OCI-LY1 (cell line): ENCODE data around the gene TACR2.

Source experiments
- H2AFZ ChIP-seq: fragments of 200-600 bp; sonication (generic), shearing (Covaris generic); 2 replicates; pipeline ENCODE4 v1.6.0; 2014; ENCODE audit warnings: antibody characterized with exemption, mild to moderate bottlenecking, low read length
- H3F3A ChIP-seq: fragments of 200-600 bp; sonication (generic), shearing (Covaris generic); 2 replicates; pipeline ENCODE4 v1.6.0; 2014; ENCODE audit warnings: mild to moderate bottlenecking, antibody characterized with exemption, low read length, moderate library complexity; ENCODE audit not compliant: insufficient read depth
- H3K27ac ChIP-seq: fragments of 200-600 bp; sonication (generic); 2 replicates; pipeline ENCODE4 v1.5.1; 2014; ENCODE audit warnings: low read length, mixed run types, mild to moderate bottlenecking, low read depth; ENCODE audit not compliant: poor library complexity, severe bottlenecking
- H3K27me3 ChIP-seq: fragments of 200-600 bp; sonication (generic); 2 replicates; pipeline ENCODE4 v1.6.0; 2014; ENCODE audit warnings: antibody characterized with exemption, mild to moderate bottlenecking, low read length, moderate library complexity; ENCODE audit not compliant: insufficient read depth
- H3K36me3 ChIP-seq: fragments of 200-600 bp; sonication (generic); 2 replicates; pipeline ENCODE4 v1.6.1; 2014; ENCODE audit warnings: mild to moderate bottlenecking, antibody characterized with exemption, low read length, moderate library complexity, mixed read lengths; ENCODE audit not compliant: insufficient read depth
- H3K4me1 ChIP-seq: fragments of 200-600 bp; sonication (generic); 2 replicates; pipeline ENCODE4 v1.5.1; 2014; ENCODE audit warnings: mild to moderate bottlenecking, low read length, moderate library complexity; ENCODE audit not compliant: insufficient read depth, severe bottlenecking
- H3K4me2 ChIP-seq: fragments of 200-600 bp; sonication (generic), shearing (Covaris generic); 2 replicates; pipeline ENCODE4 v1.6.1; 2014; ENCODE audit warnings: low read length
- H3K4me3 ChIP-seq: fragments of 200-600 bp; sonication (generic); 2 replicates; pipeline ENCODE4 v1.5.1; 2014; ENCODE audit warnings: low read length, low read depth, mild to moderate bottlenecking, mixed read lengths; ENCODE audit not compliant: poor library complexity, severe bottlenecking
- H3K79me2 ChIP-seq: fragments of 200-600 bp; shearing (Covaris generic); 2 replicates; pipeline ENCODE4 v1.6.1; 2016; ENCODE audit warnings: mixed run types, low read length, mixed read lengths; ENCODE audit not compliant: insufficient read depth
- H3K9ac ChIP-seq: fragments of 200-600 bp; sonication (generic), shearing (Covaris generic); 2 replicates; pipeline ENCODE4 v1.6.1; 2014; ENCODE audit warnings: mild to moderate bottlenecking, low read length, mixed read lengths
- H3K9me2 ChIP-seq: fragments of 200-600 bp; sonication (generic), shearing (Covaris generic); 2 replicates; pipeline ENCODE4 v1.6.1; 2014; ENCODE audit warnings: low read depth, mild to moderate bottlenecking, low read length, mixed read lengths
- H3K9me3 ChIP-seq: fragments of 200-600 bp; shearing (Covaris generic); 2 replicates; pipeline ENCODE4 v1.6.1; 2014; ENCODE audit warnings: low read length, mixed read lengths
- H4K20me1 ChIP-seq: fragments of 200-600 bp; sonication (generic), shearing (Covaris generic); 2 replicates; pipeline ENCODE4 v1.6.0; 2016; ENCODE audit warnings: mild to moderate bottlenecking, low read length; ENCODE audit not compliant: insufficient read depth
- CTCF ChIP-seq: fragments of 200-600 bp; sonication (generic), shearing (Covaris generic); IDR thresholded peaks from 2 replicates; pipeline ENCODE4 v1.5.1; 2017; ENCODE audit warnings: mild to moderate bottlenecking, antibody characterized with exemption, low read length, moderate library complexity, mixed read lengths
- EZH2 ChIP-seq: fragments of 200-600 bp; sonication (generic), shearing (Covaris generic); IDR thresholded peaks from 2 replicates; pipeline ENCODE4 v1.8.0; 2017; ENCODE audit warnings: borderline replicate concordance, mixed run types, mild to moderate bottlenecking, antibody characterized with exemption, low read length, moderate library complexity, mixed read lengths

Gene TACR2

GRCh38 chr10:69459101-69459790, 42.5 kb upstream of the TACR2 start:
- no peaks in the 10 kb centered on the region for H3K9me2 ChIP-seq
- no peak overlapping the region for H3K9ac ChIP-seq
- H3K4me1 ChIP-seq, result no peaks in the 10 kb centered on the region
- H3K4me2 ChIP-seq, result no peak overlapping the region
- H2AFZ ChIP-seq, result no peak overlapping the region
- no peaks in the 10 kb centered on the region for H4K20me1 ChIP-seq
- TF ChIP-seq CTCF, result no peak
- no peak for TF ChIP-seq EZH2
- no peaks in the 10 kb centered on the region for H3K9me3 ChIP-seq
- H3K27me3 ChIP-seq, result no peaks in the 10 kb centered on the region
- no peak overlapping the region for H3K4me3 ChIP-seq
- no peaks in the 10 kb centered on the region for H3K36me3 ChIP-seq
- H3F3A ChIP-seq, result no peaks in the 10 kb centered on the region
- no peak overlapping the region for H3K27ac ChIP-seq
- H3K79me2 ChIP-seq, result no peaks in the 10 kb centered on the region

- H3K36me3 ChIP-seq, result no peaks in the 10 kb centered on the region
- no peaks in the 10 kb centered on the region for H3K9me3 ChIP-seq
- H4K20me1 ChIP-seq, result no peaks in the 10 kb centered on the region
- no peak overlapping the region for H3K27ac ChIP-seq
- no peak overlapping the region for H3K9ac ChIP-seq
- H2AFZ ChIP-seq, result no peak overlapping the region
- H3K9me2 ChIP-seq, result no peaks in the 10 kb centered on the region
- H3K4me3 ChIP-seq, result no peak overlapping the region
- H3K4me1 ChIP-seq, result no peaks in the 10 kb centered on the region
- no peaks in the 10 kb centered on the region for H3K27me3 ChIP-seq
- H3K79me2 ChIP-seq, result no peaks in the 10 kb centered on the region
- H3F3A ChIP-seq, result no peaks in the 10 kb centered on the region
- TF ChIP-seq EZH2 (no peak), CTCF (no peak)
- no peak overlapping the region for H3K4me2 ChIP-seq
Measured at GRCh38 chr10:69458430-69459100, 41.8 kb upstream of the TACR2 start.

- Histone ChIP-seq H3K9ac (no peak overlapping the region), H3K4me3 (no peak overlapping the region)
Measured at GRCh38 chr10:69457771-69458237, 41.1 kb upstream of the TACR2 start.

More at GRCh38 chr10:69457771-69458237, 41.1 kb upstream of the TACR2 start:
- Histone ChIP-seq H3K27me3 (no peaks in the 10 kb centered on the region), H3K4me1 (no peaks in the 10 kb centered on the region), H3K79me2 (no peaks in the 10 kb centered on the region), H2AFZ (no peak overlapping the region), H3F3A (no peaks in the 10 kb centered on the region), H3K27ac (no peak overlapping the region), H4K20me1 (no peaks in the 10 kb centered on the region), H3K9me3 (no peaks in the 10 kb centered on the region), H3K36me3 (no peaks in the 10 kb centered on the region), H3K9me2 (no peaks in the 10 kb centered on the region), H3K4me2 (no peak overlapping the region)
- no peak for TF ChIP-seq CTCF
- TF ChIP-seq EZH2, result no peak
